ENCODE data around the gene FGGY.

GRCh38 chr1:59487335-59488031, 190.6 kb downstream of the FGGY start:
- no peak for TF ChIP-seq CTCF (IDR thresholded peaks at IDR 0.05; ENCODE audit: borderline replicate concordance, extremely low read depth, low read length, poor library complexity, severe bottlenecking)
- TF ChIP-seq EZH2 (IDR thresholded peaks at IDR 0.05; ENCODE audit: borderline replicate concordance, low read depth, low read length, severe bottlenecking), result no peak

Measured in DND-41 (cell line).